ENCODE data around the gene BPI.

BPI gene

GRCh38 chr20:38308047-38308438 lies 4.1 kb downstream of the BPI start:
- TF ChIP-seq TCF12 (IDR thresholded peaks at IDR 0.05; ENCODE audit: low read depth) = no peak
- no peak for TF ChIP-seq CREB1 (IDR thresholded peaks at IDR 0.05; ENCODE audit: low read depth)
- TF ChIP-seq RAD21 (IDR thresholded peaks at IDR 0.05; ENCODE audit: low read depth) = no peak
- no peak for TF ChIP-seq EP300 (IDR thresholded peaks at IDR 0.05; ENCODE audit: borderline replicate concordance)

- TF ChIP-seq EP300 (IDR thresholded peaks at IDR 0.05; ENCODE audit: borderline replicate concordance) = no peak
- TF ChIP-seq YY1 (IDR thresholded peaks at IDR 0.05; ENCODE audit: low read depth) = no peak
- TF ChIP-seq EGR1 (IDR thresholded peaks at IDR 0.05) = no peak
- TF ChIP-seq REST (IDR thresholded peaks at IDR 0.05; ENCODE audit: low read depth) = no peak
- no peak for TF ChIP-seq TEAD4 (IDR thresholded peaks at IDR 0.05)
- TF ChIP-seq CREB1 (IDR thresholded peaks at IDR 0.05; ENCODE audit: low read depth) = no peak
- no peak for TF ChIP-seq RAD21 (IDR thresholded peaks at IDR 0.05; ENCODE audit: low read depth)
- TF ChIP-seq TCF12 (IDR thresholded peaks at IDR 0.05; ENCODE audit: low read depth) = no peak
- TF ChIP-seq USF1 (IDR thresholded peaks at IDR 0.05) = no peak
- no peak for TF ChIP-seq TAF1 (IDR thresholded peaks at IDR 0.05; ENCODE audit: low read depth)
- TF ChIP-seq MAX (IDR thresholded peaks at IDR 0.05) = no peak
- TF ChIP-seq CEBPB (IDR thresholded peaks at IDR 0.05) = no peak
- TF ChIP-seq NFIC (IDR thresholded peaks at IDR 0.05) = no peak
- TF ChIP-seq FOXM1 (IDR thresholded peaks at IDR 0.05; ENCODE audit: borderline replicate concordance, low read depth) = no peak
- no peak for TF ChIP-seq ZBTB7A (IDR thresholded peaks at IDR 0.05; ENCODE audit: low read depth)
Measured at GRCh38 chr20:38308447-38308846, 4.5 kb downstream of the BPI start.

GRCh38 chr20:38311091-38311490 lies 7.1 kb downstream of the BPI start:
- TF ChIP-seq CREB1 (IDR thresholded peaks at IDR 0.05; ENCODE audit: low read depth) (no peak), TCF12 (IDR thresholded peaks at IDR 0.05; ENCODE audit: low read depth) (no peak), YY1 (IDR thresholded peaks at IDR 0.05; ENCODE audit: low read depth) (no peak), TAF1 (IDR thresholded peaks at IDR 0.05; ENCODE audit: low read depth) (no peak), MAX (IDR thresholded peaks at IDR 0.05) (no peak), ZBTB7A (IDR thresholded peaks at IDR 0.05; ENCODE audit: low read depth) (no peak), CEBPB (IDR thresholded peaks at IDR 0.05) (no peak), EP300 (IDR thresholded peaks at IDR 0.05; ENCODE audit: borderline replicate concordance) (no peak), EGR1 (IDR thresholded peaks at IDR 0.05) (no peak), FOXM1 (IDR thresholded peaks at IDR 0.05; ENCODE audit: borderline replicate concordance, low read depth) (no peak), RAD21 (IDR thresholded peaks at IDR 0.05; ENCODE audit: low read depth) (no peak), NFIC (IDR thresholded peaks at IDR 0.05) (no peak), REST (IDR thresholded peaks at IDR 0.05; ENCODE audit: low read depth) (no peak), TEAD4 (IDR thresholded peaks at IDR 0.05) (no peak), USF1 (IDR thresholded peaks at IDR 0.05) (no peak)

- no peak for TF ChIP-seq USF1 (IDR thresholded peaks at IDR 0.05)
Measured at GRCh38 chr20:38311491-38311890, 7.5 kb downstream of the BPI start.

GRCh38 chr20:38313676-38314075 lies 9.7 kb downstream of the BPI start:
- TF ChIP-seq RAD21 (IDR thresholded peaks at IDR 0.05; ENCODE audit: low read depth) = no peak
- no peak for TF ChIP-seq TCF12 (IDR thresholded peaks at IDR 0.05; ENCODE audit: low read depth)
- no peak for TF ChIP-seq NFIC (IDR thresholded peaks at IDR 0.05)
- TF ChIP-seq CREB1 (IDR thresholded peaks at IDR 0.05; ENCODE audit: low read depth) = no peak
- no peak for TF ChIP-seq USF1 (IDR thresholded peaks at IDR 0.05)
- no peak for TF ChIP-seq TAF1 (IDR thresholded peaks at IDR 0.05; ENCODE audit: low read depth)
- no peak for TF ChIP-seq MAX (IDR thresholded peaks at IDR 0.05)
- no peak for TF ChIP-seq YY1 (IDR thresholded peaks at IDR 0.05; ENCODE audit: low read depth)
- no peak for TF ChIP-seq EGR1 (IDR thresholded peaks at IDR 0.05)
- TF ChIP-seq EP300 (IDR thresholded peaks at IDR 0.05; ENCODE audit: borderline replicate concordance) = no peak
- no peak for TF ChIP-seq REST (IDR thresholded peaks at IDR 0.05; ENCODE audit: low read depth)
- no peak for TF ChIP-seq TEAD4 (IDR thresholded peaks at IDR 0.05)
- TF ChIP-seq ZBTB7A (IDR thresholded peaks at IDR 0.05; ENCODE audit: low read depth) = no peak
- no peak for TF ChIP-seq FOXM1 (IDR thresholded peaks at IDR 0.05; ENCODE audit: borderline replicate concordance, low read depth)
- no peak for TF ChIP-seq CEBPB (IDR thresholded peaks at IDR 0.05)

All from Ishikawa (cell line).